Retinal pigment epithelial cell (primary cell): Measurements from ENCODE around the gene PRKN.

Experiments used
- DNase-seq: peaks from one replicate; pipeline ENCODE4 v3.0.0-alpha.2; 2010; ENCODE audit warnings: low read depth
- H3K4me3 ChIP-seq: 2 replicates; pipeline ENCODE4 v1.5.1; 2011; ENCODE audit warnings: mild to moderate bottlenecking, low read length, control low read depth, moderate library complexity
- TF ChIP-seq, protein P1 (sequence below): conservative IDR thresholded peaks from 2 replicates; pipeline ENCODE4 v1.5.1; 2011; ENCODE audit warnings: low read depth, low read length, control low read depth, inconsistent platforms

The PRKN gene

DNA sequence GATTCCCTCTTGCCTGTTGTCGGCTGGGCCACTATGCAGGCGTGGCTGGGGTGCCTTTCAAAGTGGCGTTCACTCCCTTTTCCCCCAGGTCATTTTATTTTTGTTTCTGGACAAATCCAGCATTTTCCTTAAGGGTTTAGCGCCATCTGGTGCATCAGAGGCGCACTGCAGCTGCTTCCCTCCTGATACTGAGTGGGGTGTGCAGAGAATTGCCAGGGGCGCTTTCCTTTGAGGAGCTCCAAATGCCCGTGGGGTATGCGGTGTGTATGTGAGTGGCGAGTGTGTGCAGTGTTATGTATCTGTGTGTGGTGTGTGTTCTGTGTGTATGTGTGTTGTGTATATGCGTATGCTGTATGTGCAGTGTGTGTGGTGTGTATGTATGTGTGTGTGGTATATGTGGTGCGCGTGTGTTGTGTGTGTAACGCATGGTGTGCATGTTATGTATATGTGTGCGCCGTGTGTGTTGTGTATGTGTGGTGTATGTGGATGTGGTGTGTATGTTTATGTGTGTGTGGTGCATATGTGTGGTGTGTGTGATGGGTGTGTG lies 1353.6 kb downstream of the PRKN start:
- TF ChIP-seq, protein P1, sequence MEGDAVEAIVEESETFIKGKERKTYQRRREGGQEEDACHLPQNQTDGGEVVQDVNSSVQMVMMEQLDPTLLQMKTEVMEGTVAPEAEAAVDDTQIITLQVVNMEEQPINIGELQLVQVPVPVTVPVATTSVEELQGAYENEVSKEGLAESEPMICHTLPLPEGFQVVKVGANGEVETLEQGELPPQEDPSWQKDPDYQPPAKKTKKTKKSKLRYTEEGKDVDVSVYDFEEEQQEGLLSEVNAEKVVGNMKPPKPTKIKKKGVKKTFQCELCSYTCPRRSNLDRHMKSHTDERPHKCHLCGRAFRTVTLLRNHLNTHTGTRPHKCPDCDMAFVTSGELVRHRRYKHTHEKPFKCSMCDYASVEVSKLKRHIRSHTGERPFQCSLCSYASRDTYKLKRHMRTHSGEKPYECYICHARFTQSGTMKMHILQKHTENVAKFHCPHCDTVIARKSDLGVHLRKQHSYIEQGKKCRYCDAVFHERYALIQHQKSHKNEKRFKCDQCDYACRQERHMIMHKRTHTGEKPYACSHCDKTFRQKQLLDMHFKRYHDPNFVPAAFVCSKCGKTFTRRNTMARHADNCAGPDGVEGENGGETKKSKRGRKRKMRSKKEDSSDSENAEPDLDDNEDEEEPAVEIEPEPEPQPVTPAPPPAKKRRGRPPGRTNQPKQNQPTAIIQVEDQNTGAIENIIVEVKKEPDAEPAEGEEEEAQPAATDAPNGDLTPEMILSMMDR = peak; percentile 97
- no peak overlapping the region for H3K4me3 ChIP-seq
- no peak for DNase-seq

DNA sequence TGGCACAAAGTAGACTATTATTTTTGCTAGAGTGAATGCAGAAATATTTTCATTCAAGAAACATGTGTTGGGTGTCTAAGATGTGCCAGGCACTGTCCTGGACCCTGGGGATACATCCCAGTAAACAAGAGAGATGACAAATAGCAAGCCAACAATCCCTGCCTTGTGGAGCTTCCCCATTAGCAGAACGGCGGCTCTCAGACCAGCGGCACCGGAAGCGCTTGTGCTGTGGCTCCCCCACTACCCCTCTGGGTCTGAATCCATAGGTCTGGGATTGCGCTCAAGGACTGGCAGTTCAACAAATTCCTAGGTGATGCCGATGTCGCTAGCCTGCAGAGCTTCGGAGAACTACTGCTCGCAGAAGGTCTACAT lies 1355.2 kb downstream of the PRKN start:
- TF ChIP-seq, protein P1 = no peak
- no peak overlapping the region for H3K4me3 ChIP-seq
- DNase-seq = no peak

DNA sequence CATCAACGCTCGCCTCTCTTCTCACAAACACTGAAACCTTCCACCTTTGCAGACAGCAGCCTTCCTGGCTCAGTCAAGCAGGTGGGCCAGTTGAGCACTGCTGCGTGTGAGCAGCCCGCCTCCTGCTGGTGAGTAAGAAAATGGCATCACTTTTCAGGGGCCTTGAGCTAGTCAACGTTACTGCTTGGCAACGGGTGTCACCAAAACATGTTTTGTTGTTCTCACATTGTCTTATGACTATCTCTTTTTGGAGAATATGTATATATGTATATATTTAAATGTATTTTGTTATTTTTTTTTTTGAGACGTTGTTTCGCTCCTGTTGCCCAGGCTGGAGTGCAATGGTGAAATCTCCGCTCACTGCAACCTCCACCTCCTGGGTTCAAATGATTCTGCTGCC lies 1356.7 kb downstream of the PRKN start:
- TF ChIP-seq, protein P1 = peak; percentile 95
- DNase-seq = peak; percentile 58
- H3K4me3 ChIP-seq = no peak overlapping the region

DNA sequence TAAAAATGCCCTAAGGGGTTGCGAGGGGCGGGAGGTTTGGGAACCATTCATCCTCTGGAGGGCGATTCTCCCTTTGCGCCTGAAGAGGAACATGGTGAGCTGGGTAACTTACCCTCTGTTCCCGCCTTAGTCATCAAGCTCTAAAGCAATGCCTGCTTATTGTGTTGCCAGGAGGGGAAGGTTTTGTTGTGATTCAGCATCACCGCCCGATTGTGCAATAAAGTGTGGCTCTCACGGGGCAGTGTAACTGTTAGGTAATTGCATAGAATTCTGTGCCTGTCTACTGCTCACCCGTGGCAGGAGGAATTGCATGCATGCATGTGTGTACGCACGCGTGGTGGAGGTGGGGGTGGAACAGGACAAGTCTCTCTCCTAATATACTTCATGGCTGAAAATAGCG lies 1358.2 kb downstream of the PRKN start:
- TF ChIP-seq, protein P1 = no peak
- peak; percentile 71 for DNase-seq
- H3K4me3 ChIP-seq = no peak overlapping the region

DNA sequence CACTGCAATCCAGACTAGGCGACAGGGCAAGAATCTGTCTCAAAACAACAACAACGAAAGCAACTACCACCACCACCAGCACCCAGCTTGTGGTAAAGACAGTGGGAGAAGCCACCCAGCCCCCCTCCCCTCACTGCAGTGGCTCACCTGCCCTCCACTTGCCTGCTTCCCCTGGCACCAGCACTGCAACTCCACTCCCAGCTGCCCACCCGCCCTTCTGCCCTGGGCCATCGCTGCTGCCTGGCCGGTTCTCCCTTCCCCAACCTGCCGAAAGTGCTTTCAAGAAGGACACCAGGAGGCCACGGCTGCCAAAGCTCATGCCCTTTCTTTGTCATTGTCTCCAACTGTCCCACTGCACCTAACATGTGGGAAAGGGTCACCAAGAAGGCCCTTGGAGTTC lies 1359.1 kb downstream of the PRKN start:
- DNase-seq = no peak
- H3K4me3 ChIP-seq = no peak overlapping the region
- TF ChIP-seq, protein P1 = no peak

DNA sequence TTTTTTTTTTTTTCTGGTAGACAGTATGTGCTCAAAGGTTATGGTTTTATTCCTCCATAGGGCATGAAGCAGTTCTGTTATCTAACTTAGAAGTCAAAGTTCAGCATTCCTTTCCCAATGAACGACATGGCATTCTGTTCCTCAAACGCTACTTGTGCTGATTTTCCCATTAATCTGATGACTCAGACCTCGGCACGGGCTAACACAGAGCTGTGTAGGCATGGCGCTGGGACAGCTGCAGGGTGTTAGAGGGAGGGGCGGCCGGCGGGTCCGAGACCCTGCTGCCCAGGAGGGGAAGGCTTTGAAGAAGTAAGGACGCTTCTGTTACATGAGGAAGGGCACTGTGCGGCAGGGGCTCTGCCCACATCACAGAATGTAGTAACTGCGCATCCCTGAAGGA lies 1360.1 kb downstream of the PRKN start:
- peak; percentile 31 for DNase-seq
- H3K4me3 ChIP-seq = no peak overlapping the region
- TF ChIP-seq, protein P1 = no peak

DNA sequence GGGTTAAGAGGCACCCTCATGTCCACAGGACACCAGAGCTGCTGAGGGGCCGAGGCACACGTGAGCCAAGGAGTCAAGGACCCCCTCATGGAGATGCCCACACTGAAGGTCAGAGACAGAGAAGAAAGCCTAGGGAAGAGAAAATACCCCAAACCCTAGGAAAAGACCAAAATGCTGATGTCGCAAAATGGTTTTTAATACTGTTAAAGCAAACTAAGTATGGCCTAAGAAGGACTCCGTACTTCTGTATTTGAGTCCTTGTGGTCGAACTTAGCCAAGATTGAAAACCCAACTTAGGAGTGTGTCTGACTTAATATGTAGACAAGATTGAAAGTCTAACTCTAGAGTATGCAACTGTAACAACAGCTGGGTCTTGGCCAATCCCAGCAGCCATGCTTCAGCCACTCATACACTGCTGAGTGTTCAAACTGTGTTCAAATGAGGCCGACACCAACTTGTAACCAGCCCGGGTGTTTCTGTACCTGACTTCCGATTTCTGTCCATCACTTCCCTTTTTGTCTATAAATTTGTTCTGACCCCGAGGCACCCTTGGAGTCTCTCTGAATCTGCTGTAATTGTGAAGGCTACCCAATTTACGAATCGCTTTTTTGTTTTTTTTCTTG lies 1361.2 kb downstream of the PRKN start:
- TF ChIP-seq, protein P1 = no peak
- no peak for DNase-seq
- no peak overlapping the region for H3K4me3 ChIP-seq
